Left lung (tissue), 10 donors: ENCODE results near the gene MARF1. TPM values are rescaled to one million over a fixed set of nuclear protein-coding genes. Genes with fewer than 3 reads are reported as not detected.

Source experiments
- ATAC-seq: fragments of 200-7000 bp; cut with Tn5 transposase; one replicate; pipeline ENCODE4 v1.9.1; 2020; ENCODE audit warnings: moderate library complexity
- DNase-seq, 4 donors: peaks; one replicate each; pipeline ENCODE4 v3.0.0-alpha.2; 2013 to 2020
- H3K27ac ChIP-seq, 2 donors: fragments of 200-600 bp; sonication (generic) in 1 of 2; one replicate each; pipeline versions ENCODE4 v1.5.0 to v1.8.0; 2020 to 2021
- H3K27me3 ChIP-seq, 2 donors: fragments of 200-600 bp; sonication (generic) in 1 of 2; one replicate each; pipeline versions ENCODE4 v1.5.0 to v1.8.0; 2020 to 2021
- H3K36me3 ChIP-seq, 2 donors: fragments of 200-600 bp; sonication (generic) in 1 of 2; one replicate each; pipeline versions ENCODE4 v1.5.0 to v1.8.0; 2020 to 2021
- H3K4me1 ChIP-seq, 2 donors: fragments of 200-600 bp; one replicate each; pipeline ENCODE4 v1.8.0; 2021
- H3K4me3 ChIP-seq, 2 donors: fragments of 200-600 bp; sonication (generic) in 1 of 2; one replicate each; pipeline versions ENCODE4 v1.5.0 to v1.8.0; 2020 to 2021; ENCODE audit warnings: mild to moderate bottlenecking in 1 of 2
- H3K9me3 ChIP-seq, 2 donors: fragments of 200-600 bp; sonication (generic) in 1 of 2; one replicate each; pipeline versions ENCODE4 v1.5.0 to v1.8.0; 2020 to 2021
- intact Hi-C, 2 donors: fragments of 100-400 bp; cut with DNase I; formaldehyde crosslinking; loops; one replicate each; pipeline versions ENCODE4 v1.11.2 to v1.14.2; 2022
- polyA plus RNA-seq, 6 donors: library from polyadenylated mRNA; unstranded; fragments of 120-200 nt; gene quantifications; one replicate each; pipeline ENCODE4 v1.2.1, GENCODE V29; 2013; ENCODE audit not compliant: insufficient read length in 6 of 6
- total RNA-seq, 2 donors: library from RNA; stranded (reverse); fragmentation: NEBNext Ultra II Directional; extraction: Animal tissue kit (Norgen Biotek cat#: 25700); gene quantifications; one replicate each; pipeline ENCODE4 v1.2.1, GENCODE V29; 2021
- TF ChIP-seq, protein P1 (sequence below), 2 donors: fragments of 200-600 bp; sonication (generic) in 1 of 2; IDR thresholded peaks; one replicate each; pipeline versions ENCODE4 v1.5.0 to v1.8.0; 2021; ENCODE audit warnings: antibody characterized with exemption in 2 of 2
- donor health status: DM: no; HTN: yes; CAD: no.
- donor health status: DM: no; HTN: no; CAD: no.

Gene MARF1
- total and polyA plus RNA-seq, 8 donors: 60.1 to 86.1 (median 71.0) TPM

DNA sequence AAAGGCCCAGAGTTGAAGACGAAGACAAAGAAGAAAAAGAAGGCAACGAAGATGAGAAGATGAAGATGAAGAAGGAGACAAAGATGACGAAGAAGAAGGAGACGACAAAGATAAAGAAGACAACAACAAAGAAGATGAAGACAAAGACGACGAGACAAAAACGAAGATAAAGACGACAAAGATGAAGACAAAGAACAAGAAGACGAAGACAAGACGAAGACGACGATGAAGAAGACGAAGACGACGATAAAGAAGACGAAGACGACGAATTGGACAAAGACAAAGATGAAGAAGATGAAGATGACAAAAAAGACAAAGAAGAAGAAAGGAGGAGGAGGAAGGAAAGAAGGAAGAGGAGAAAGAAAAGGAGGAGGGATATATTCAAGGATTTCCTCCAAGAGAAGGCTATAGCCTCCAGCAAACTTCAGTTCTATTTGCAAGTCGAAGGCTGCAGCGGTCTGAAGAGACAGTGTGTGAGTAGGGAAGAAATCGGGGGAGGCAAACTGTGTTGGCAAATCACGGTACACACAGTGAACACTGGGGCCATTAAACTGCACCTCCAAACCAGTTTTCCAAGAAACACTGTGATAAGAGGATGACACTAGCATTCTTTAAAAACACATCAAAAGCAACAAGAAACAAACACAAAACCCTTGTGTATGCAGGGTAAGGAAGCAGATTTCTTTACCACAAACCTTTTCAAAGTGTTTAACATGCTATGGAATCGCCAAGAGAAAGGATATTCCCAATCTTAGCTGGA is 40.5 kb downstream of the MARF1 start:
- intact Hi-C loops: no loop called here
- Histone ChIP-seq H3K9me3 (no peaks in the 10 kb centered on the region), H3K36me3 (peaks cover 4 to 98% of the 10 kb centered on the region in 2 donors), H3K4me1 (peaks cover 0 to 11% of the 10 kb centered on the region in 2 donors), H3K4me3 (no peak overlapping the region), H3K27ac (no peak overlapping the region), H3K27me3 (no peaks in the 10 kb centered on the region)
- TF ChIP-seq, protein P1, sequence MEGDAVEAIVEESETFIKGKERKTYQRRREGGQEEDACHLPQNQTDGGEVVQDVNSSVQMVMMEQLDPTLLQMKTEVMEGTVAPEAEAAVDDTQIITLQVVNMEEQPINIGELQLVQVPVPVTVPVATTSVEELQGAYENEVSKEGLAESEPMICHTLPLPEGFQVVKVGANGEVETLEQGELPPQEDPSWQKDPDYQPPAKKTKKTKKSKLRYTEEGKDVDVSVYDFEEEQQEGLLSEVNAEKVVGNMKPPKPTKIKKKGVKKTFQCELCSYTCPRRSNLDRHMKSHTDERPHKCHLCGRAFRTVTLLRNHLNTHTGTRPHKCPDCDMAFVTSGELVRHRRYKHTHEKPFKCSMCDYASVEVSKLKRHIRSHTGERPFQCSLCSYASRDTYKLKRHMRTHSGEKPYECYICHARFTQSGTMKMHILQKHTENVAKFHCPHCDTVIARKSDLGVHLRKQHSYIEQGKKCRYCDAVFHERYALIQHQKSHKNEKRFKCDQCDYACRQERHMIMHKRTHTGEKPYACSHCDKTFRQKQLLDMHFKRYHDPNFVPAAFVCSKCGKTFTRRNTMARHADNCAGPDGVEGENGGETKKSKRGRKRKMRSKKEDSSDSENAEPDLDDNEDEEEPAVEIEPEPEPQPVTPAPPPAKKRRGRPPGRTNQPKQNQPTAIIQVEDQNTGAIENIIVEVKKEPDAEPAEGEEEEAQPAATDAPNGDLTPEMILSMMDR (IDR thresholded peaks at IDR 0.05): no peak
- ATAC-seq (no peak), DNase-seq (no peak)

DNA sequence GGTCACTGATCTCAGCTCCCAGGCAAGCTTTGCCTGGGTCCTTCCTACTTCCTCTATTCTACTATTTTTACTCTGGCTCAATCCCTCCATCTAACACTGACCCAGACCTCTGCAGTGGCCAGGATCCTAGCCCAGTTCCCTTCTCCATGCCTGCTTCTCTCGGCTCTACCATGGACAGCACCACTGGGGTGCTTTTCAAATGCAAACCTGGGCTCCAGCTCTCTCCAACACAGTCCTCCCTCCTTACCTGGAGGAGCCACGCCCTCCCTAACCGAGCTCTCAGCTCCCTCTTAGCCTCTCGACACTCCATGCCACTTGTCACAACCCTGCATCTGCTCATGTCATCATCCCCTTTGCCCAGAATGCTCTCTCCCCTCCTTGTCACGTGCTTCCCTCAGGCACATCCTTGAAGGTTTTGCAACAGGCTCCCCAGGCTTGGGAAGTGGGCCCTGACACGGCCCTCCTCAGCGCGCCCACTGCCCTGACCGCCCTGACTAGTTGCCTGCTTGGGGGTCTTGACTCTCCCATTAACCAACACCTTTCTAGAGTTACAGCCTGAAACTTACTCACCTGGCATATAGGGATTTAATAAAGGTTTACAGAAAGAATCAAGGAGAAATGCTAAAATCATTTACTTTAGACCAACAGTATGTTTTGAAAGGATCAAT is 41.6 kb downstream of the MARF1 start:
- DNase-seq (peak in 1 of 4 donors; percentile 40), ATAC-seq (peak; percentile 90)
- no peak overlapping the region for H3K4me3 ChIP-seq
- H3K36me3 ChIP-seq: peaks cover 4 to 98% of the 10 kb centered on the region in 2 donors
- H3K27me3 ChIP-seq: no peaks in the 10 kb centered on the region
- TF ChIP-seq, protein P1 (IDR thresholded peaks at IDR 0.05): no peak
- no peaks in the 10 kb centered on the region for H3K4me1 ChIP-seq
- no peaks in the 10 kb centered on the region for H3K9me3 ChIP-seq
- intact Hi-C loops: no loop called here
- no peak overlapping the region for H3K27ac ChIP-seq

DNA sequence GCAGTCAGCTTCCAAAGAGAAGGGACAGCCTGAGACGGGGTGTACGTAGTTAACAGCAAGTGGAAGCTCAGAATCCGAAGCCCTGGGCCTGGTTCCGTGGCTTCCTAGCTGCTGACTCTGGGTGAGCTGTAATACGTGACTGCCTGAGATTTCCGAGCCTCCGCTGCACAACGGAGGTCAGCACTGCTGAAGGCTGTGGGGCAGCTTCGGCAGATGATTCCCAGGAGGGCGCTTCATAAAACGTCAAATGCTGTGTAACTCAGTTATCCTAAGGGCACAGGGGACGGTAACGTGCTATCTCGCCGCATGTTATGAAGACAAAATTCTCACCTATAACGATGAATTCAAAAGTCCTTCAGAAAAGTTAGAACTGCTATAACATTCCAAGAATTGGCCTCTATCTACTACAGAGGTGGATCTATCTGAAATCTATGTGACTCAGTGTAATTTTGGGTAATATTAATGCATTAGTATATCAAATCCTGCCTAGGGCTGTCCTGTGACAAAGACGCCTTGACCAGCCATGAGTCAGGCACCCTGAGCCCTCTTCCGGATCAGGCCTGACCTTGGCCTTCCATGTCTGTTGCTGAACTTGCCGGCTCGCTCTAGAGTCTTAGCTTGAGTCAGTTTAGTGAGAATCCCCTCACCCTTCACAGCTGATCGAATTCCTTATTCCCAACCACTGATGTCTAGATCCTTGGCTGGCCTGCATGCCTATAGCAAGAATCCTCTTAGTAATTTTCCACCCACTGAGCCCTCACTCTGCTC is 43.5 kb downstream of the MARF1 start:
- Histone ChIP-seq H3K4me1 (peaks cover 0 to 9% of the 10 kb centered on the region in 2 donors), H3K27ac (no peak overlapping the region), H3K9me3 (no peaks in the 10 kb centered on the region), H3K4me3 (no peak overlapping the region), H3K27me3 (no peaks in the 10 kb centered on the region), H3K36me3 (peaks cover 4 to 93% of the 10 kb centered on the region in 2 donors)
- no peak for ATAC-seq
- intact Hi-C loops: no loop called here
- DNase-seq: no peak
- TF ChIP-seq, protein P1 (IDR thresholded peaks at IDR 0.05): no peak

DNA sequence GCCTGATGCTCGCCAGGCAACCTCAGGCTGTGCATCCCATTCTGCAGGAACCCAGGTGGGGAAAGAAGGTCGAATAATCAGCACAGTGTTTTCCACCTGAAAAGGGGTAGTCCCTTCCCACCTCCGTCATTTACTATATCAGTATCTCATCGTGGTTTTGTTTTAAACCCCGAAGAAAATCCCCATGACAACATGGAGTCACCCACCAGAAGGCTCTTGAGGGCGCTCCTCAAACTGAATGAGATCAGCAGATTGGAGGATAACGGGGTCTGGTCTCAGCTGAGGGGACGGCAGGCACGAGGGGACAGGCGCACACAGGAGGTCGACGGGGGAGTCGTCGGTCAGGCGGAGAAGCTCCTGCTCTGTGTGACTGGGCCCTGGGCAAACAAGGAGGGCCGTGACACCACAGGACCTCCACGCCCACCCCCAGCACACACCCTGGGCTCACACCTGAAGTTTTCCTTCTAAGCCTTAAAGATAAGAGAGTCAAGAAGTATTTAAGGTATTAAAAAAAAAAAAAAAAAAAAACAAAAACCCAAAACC is 44.2 kb downstream of the MARF1 start:
- DNase-seq (no peak), ATAC-seq (no peak)
- Histone ChIP-seq H3K27ac (no peak overlapping the region), H3K36me3 (peaks cover 4 to 85% of the 10 kb centered on the region in 2 donors), H3K4me1 (peaks cover 0 to 12% of the 10 kb centered on the region in 2 donors), H3K27me3 (no peaks in the 10 kb centered on the region), H3K4me3 (no peak overlapping the region), H3K9me3 (no peaks in the 10 kb centered on the region)
- intact Hi-C loops: no loop called here
- TF ChIP-seq, protein P1 (IDR thresholded peaks at IDR 0.05): no peak
